ENCODE measurements around the gene TECPR2. TPM values are rescaled to one million over a fixed set of nuclear protein-coding genes. Genes with fewer than 3 reads are reported as not detected.

TECPR2 gene
- total and polyA plus RNA-seq, 2 donors = 7.6 to 8.3 TPM

- no peaks in the 10 kb centered on the region for H3K9me3 ChIP-seq (ENCODE audit: control insufficient read depth in 2 of 2, insufficient read depth in 1 of 2, low read length in 1 of 2)
These were observed 128.6 kb downstream of the TECPR2 start for GRCh38 chr14:102491366-102491765.

GRCh38 chr14:102491786-102492530 lies 129.2 kb downstream of the TECPR2 start:
- peaks cover 0 to 2% of the 10 kb centered on the region in 2 donors for H3K4me1 ChIP-seq (ENCODE audit: control insufficient read depth in 2 of 2, insufficient read depth in 2 of 2, low read length in 2 of 2)
- H3K4me3 ChIP-seq (ENCODE audit: low read length in 2 of 2) = no peak overlapping the region
- no peaks in the 10 kb centered on the region for H3K27me3 ChIP-seq (ENCODE audit: control insufficient read depth in 2 of 2, insufficient read depth in 1 of 2, low read length in 1 of 2)
- WGBS = 94% methylated on average over 7 of the region's 7 CpGs
- no peak for DNase-seq (ENCODE audit: low read depth in 6 of 9, low spot score in 9 of 9)
- no peak overlapping the region for H3K27ac ChIP-seq (ENCODE audit: low read depth in 1 of 2, low read length in 1 of 2)
- no peaks in the 10 kb centered on the region for H3K9me3 ChIP-seq (ENCODE audit: control insufficient read depth in 2 of 2, insufficient read depth in 1 of 2, low read length in 1 of 2)
- peaks cover 0 to 2% of the 10 kb centered on the region in 2 donors for H3K36me3 ChIP-seq (ENCODE audit: control insufficient read depth in 2 of 2, insufficient read depth in 2 of 2, low read length in 1 of 2)

More at GRCh38 chr14:102491366-102491765, 128.6 kb downstream of the TECPR2 start:
- Histone ChIP-seq H3K36me3 (ENCODE audit: control insufficient read depth in 2 of 2, insufficient read depth in 2 of 2, low read length in 1 of 2) (no peaks in the 10 kb centered on the region), H3K27ac (ENCODE audit: low read depth in 1 of 2, low read length in 1 of 2) (no peak overlapping the region), H3K4me1 (ENCODE audit: control insufficient read depth in 2 of 2, insufficient read depth in 2 of 2, low read length in 2 of 2) (peaks cover 0 to 6% of the 10 kb centered on the region in 2 donors), H3K27me3 (ENCODE audit: control insufficient read depth in 2 of 2, insufficient read depth in 1 of 2, low read length in 1 of 2) (no peaks in the 10 kb centered on the region), H3K4me3 (ENCODE audit: low read length in 2 of 2) (no peak overlapping the region)
- DNase-seq (ENCODE audit: low read depth in 6 of 9, low spot score in 9 of 9) = no peak
- 91% methylated on average over 3 of the region's 3 CpGs for WGBS

- no peaks in the 10 kb centered on the region for H3K27me3 ChIP-seq (ENCODE audit: control insufficient read depth in 2 of 2, insufficient read depth in 1 of 2, low read length in 1 of 2)
- H3K4me1 ChIP-seq (ENCODE audit: control insufficient read depth in 2 of 2, insufficient read depth in 2 of 2, low read length in 2 of 2) = no peaks in the 10 kb centered on the region
- 98% methylated on average over 17 of the region's 17 CpGs for WGBS
- H3K4me3 ChIP-seq (ENCODE audit: low read length in 2 of 2) = no peak overlapping the region
- DNase-seq (ENCODE audit: low read depth in 6 of 9, low spot score in 9 of 9) = no peak
- peaks cover 0 to 8% of the 10 kb centered on the region in 2 donors for H3K36me3 ChIP-seq (ENCODE audit: control insufficient read depth in 2 of 2, insufficient read depth in 2 of 2, low read length in 1 of 2)
- H3K27ac ChIP-seq (ENCODE audit: low read depth in 1 of 2, low read length in 1 of 2) = no peak overlapping the region
- no peaks in the 10 kb centered on the region for H3K9me3 ChIP-seq (ENCODE audit: control insufficient read depth in 2 of 2, insufficient read depth in 1 of 2, low read length in 1 of 2)
These were observed 129.8 kb downstream of the TECPR2 start for GRCh38 chr14:102492531-102492910.

GRCh38 chr14:102493096-102493495 lies 130.4 kb downstream of the TECPR2 start:
- DNase-seq (ENCODE audit: low read depth in 6 of 9, low spot score in 9 of 9) = no peak
- H3K9me3 ChIP-seq (ENCODE audit: control insufficient read depth in 2 of 2, insufficient read depth in 1 of 2, low read length in 1 of 2) = no peaks in the 10 kb centered on the region
- WGBS = over 99% methylated on average over 15 of the region's 15 CpGs

GRCh38 chr14:102493585-102493984 lies 130.8 kb downstream of the TECPR2 start:
- Histone ChIP-seq H3K27ac (ENCODE audit: low read depth in 1 of 2, low read length in 1 of 2) (no peak overlapping the region), H3K9me3 (ENCODE audit: control insufficient read depth in 2 of 2, insufficient read depth in 1 of 2, low read length in 1 of 2) (no peaks in the 10 kb centered on the region), H3K4me3 (ENCODE audit: low read length in 2 of 2) (no peak overlapping the region), H3K36me3 (ENCODE audit: control insufficient read depth in 2 of 2, insufficient read depth in 2 of 2, low read length in 1 of 2) (peaks cover 3 to 18% of the 10 kb centered on the region in 2 donors), H3K27me3 (ENCODE audit: control insufficient read depth in 2 of 2, insufficient read depth in 1 of 2, low read length in 1 of 2) (no peaks in the 10 kb centered on the region), H3K4me1 (ENCODE audit: control insufficient read depth in 2 of 2, insufficient read depth in 2 of 2, low read length in 2 of 2) (no peaks in the 10 kb centered on the region)
- 98% methylated on average over 15 of the region's 15 CpGs for WGBS
- no peak for DNase-seq (ENCODE audit: low read depth in 6 of 9, low spot score in 9 of 9)

More at GRCh38 chr14:102493096-102493495, 130.4 kb downstream of the TECPR2 start:
- peaks cover 2 to 13% of the 10 kb centered on the region in 2 donors for H3K36me3 ChIP-seq (ENCODE audit: control insufficient read depth in 2 of 2, insufficient read depth in 2 of 2, low read length in 1 of 2)
- no peak overlapping the region for H3K27ac ChIP-seq (ENCODE audit: low read depth in 1 of 2, low read length in 1 of 2)
- H3K4me3 ChIP-seq (ENCODE audit: low read length in 2 of 2) = no peak overlapping the region
- no peaks in the 10 kb centered on the region for H3K27me3 ChIP-seq (ENCODE audit: control insufficient read depth in 2 of 2, insufficient read depth in 1 of 2, low read length in 1 of 2)
- H3K4me1 ChIP-seq (ENCODE audit: control insufficient read depth in 2 of 2, insufficient read depth in 2 of 2, low read length in 2 of 2) = no peaks in the 10 kb centered on the region

GRCh38 chr14:102495491-102496330 lies 133.0 kb downstream of the TECPR2 start:
- H3K4me3 ChIP-seq (ENCODE audit: low read length in 2 of 2) = no peak overlapping the region
- H3K27me3 ChIP-seq (ENCODE audit: control insufficient read depth in 2 of 2, insufficient read depth in 1 of 2, low read length in 1 of 2) = no peaks in the 10 kb centered on the region
- H3K9me3 ChIP-seq (ENCODE audit: control insufficient read depth in 2 of 2, insufficient read depth in 1 of 2, low read length in 1 of 2) = peaks cover 0 to 2% of the 10 kb centered on the region in 2 donors
- H3K4me1 ChIP-seq (ENCODE audit: control insufficient read depth in 2 of 2, insufficient read depth in 2 of 2, low read length in 2 of 2) = no peaks in the 10 kb centered on the region
- no peak for DNase-seq (ENCODE audit: low read depth in 6 of 9, low spot score in 9 of 9)
- peaks cover 3 to 38% of the 10 kb centered on the region in 2 donors for H3K36me3 ChIP-seq (ENCODE audit: control insufficient read depth in 2 of 2, insufficient read depth in 2 of 2, low read length in 1 of 2)
- H3K27ac ChIP-seq (ENCODE audit: low read depth in 1 of 2, low read length in 1 of 2) = no peak overlapping the region
- WGBS = 98% methylated on average over 26 of the region's 26 CpGs

- H3K9me3 ChIP-seq (ENCODE audit: control insufficient read depth in 2 of 2, insufficient read depth in 1 of 2, low read length in 1 of 2) = peaks cover 0 to 2% of the 10 kb centered on the region in 2 donors
- H3K27me3 ChIP-seq (ENCODE audit: control insufficient read depth in 2 of 2, insufficient read depth in 1 of 2, low read length in 1 of 2) = no peaks in the 10 kb centered on the region
- no peak overlapping the region for H3K4me3 ChIP-seq (ENCODE audit: low read length in 2 of 2)
- no peak for DNase-seq (ENCODE audit: low read depth in 6 of 9, low spot score in 9 of 9)
- WGBS = 98% methylated on average over 11 of the region's 11 CpGs
- peaks cover 3 to 40% of the 10 kb centered on the region in 2 donors for H3K36me3 ChIP-seq (ENCODE audit: control insufficient read depth in 2 of 2, insufficient read depth in 2 of 2, low read length in 1 of 2)
- no peaks in the 10 kb centered on the region for H3K4me1 ChIP-seq (ENCODE audit: control insufficient read depth in 2 of 2, insufficient read depth in 2 of 2, low read length in 2 of 2)
- no peak overlapping the region for H3K27ac ChIP-seq (ENCODE audit: low read depth in 1 of 2, low read length in 1 of 2)
These were observed 133.6 kb downstream of the TECPR2 start for GRCh38 chr14:102496331-102496691.

- H3K4me1 ChIP-seq (ENCODE audit: control insufficient read depth in 2 of 2, insufficient read depth in 2 of 2, low read length in 2 of 2) = no peaks in the 10 kb centered on the region
- peaks cover 3 to 40% of the 10 kb centered on the region in 2 donors for H3K36me3 ChIP-seq (ENCODE audit: control insufficient read depth in 2 of 2, insufficient read depth in 2 of 2, low read length in 1 of 2)
- H3K27ac ChIP-seq (ENCODE audit: low read depth in 1 of 2, low read length in 1 of 2) = no peak overlapping the region
- WGBS = 96% methylated on average over 42 of the region's 42 CpGs
- DNase-seq (ENCODE audit: low read depth in 6 of 9, low spot score in 9 of 9) = no peak
- H3K9me3 ChIP-seq (ENCODE audit: control insufficient read depth in 2 of 2, insufficient read depth in 1 of 2, low read length in 1 of 2) = peaks cover 0 to 2% of the 10 kb centered on the region in 2 donors
- H3K4me3 ChIP-seq (ENCODE audit: low read length in 2 of 2) = no peak overlapping the region
- no peaks in the 10 kb centered on the region for H3K27me3 ChIP-seq (ENCODE audit: control insufficient read depth in 2 of 2, insufficient read depth in 1 of 2, low read length in 1 of 2)
These were observed 134.4 kb downstream of the TECPR2 start for GRCh38 chr14:102496958-102497744.
